Measurements from ENCODE around the gene BEAN1. TPM values are rescaled to one million over a fixed set of nuclear protein-coding genes. Genes with fewer than 3 reads are reported as not detected.
A peak's percentile ranks its signal among the peaks of the same experiment; 100 is the strongest.

Gene BEAN1
- total RNA-seq, 1 experiment from 2014 or later: 0.37 TPM

GRCh38 chr16:66471716-66472393 is 44.8 kb downstream of the BEAN1 start:
- no peak for TF ChIP-seq EZH2 (IDR thresholded peaks at IDR 0.05; ENCODE audit: low read depth)
- no peak for TF ChIP-seq CTCF (conservative IDR thresholded peaks at IDR 0.05)

GRCh38 chr16:66473051-66473571 is 46.0 kb downstream of the BEAN1 start:
- Histone ChIP-seq H3K4me2 (no peak overlapping the region), H3K4me1 (replicated peaks; ENCODE audit: insufficient read depth) (peaks cover 23% of the 10 kb centered on the region), H3K4me3 (no peak overlapping the region), H3K36me3 (ENCODE audit: low read depth) (no peaks in the 10 kb centered on the region), H3K79me2 (ENCODE audit: low read depth) (no peaks in the 10 kb centered on the region), H3K9me3 (ENCODE audit: insufficient read depth, low read depth) (no peaks in the 10 kb centered on the region), H3K27me3 (ENCODE audit: insufficient read depth, low read depth) (no peaks in the 10 kb centered on the region), H3K27ac (no peak overlapping the region), H4K20me1 (ENCODE audit: insufficient read depth) (no peaks in the 10 kb centered on the region), H3K9me2 (ENCODE audit: insufficient read depth) (no peaks in the 10 kb centered on the region), H3F3A (ENCODE audit: insufficient read depth, low read depth) (peaks cover 10% of the 10 kb centered on the region), H2AFZ (no peak overlapping the region)
- intact Hi-C loops (cut with micrococcal nuclease; ENCODE audit: unreplicated experiment): no loop called here
- POLR2A ChIA-PET (ENCODE audit: unreplicated experiment): no interaction called here
- CTCF ChIA-PET: interaction anchor here (0.6 to 1.2 kb wide), 2 partner anchors 48 to 66 kb away, joined by 3 to 8 read pairs; no protein-coding TSS in a partner anchor
- TF ChIP-seq CTCF (conservative IDR thresholded peaks at IDR 0.05) (no peak), EZH2 (IDR thresholded peaks at IDR 0.05; ENCODE audit: low read depth) (no peak)
- DNase-seq: no peak
- BruUV-seq (replicated peaks): no TSS peak

More at GRCh38 chr16:66471716-66472393, 44.8 kb downstream of the BEAN1 start:
- Histone ChIP-seq H2AFZ (no peak overlapping the region), H3K27me3 (ENCODE audit: insufficient read depth, low read depth) (no peaks in the 10 kb centered on the region), H3K27ac (no peak overlapping the region), H3K9me3 (ENCODE audit: insufficient read depth, low read depth) (no peaks in the 10 kb centered on the region), H3K4me1 (replicated peaks; ENCODE audit: insufficient read depth) (peaks cover 19% of the 10 kb centered on the region), H3K4me2 (no peak overlapping the region), H3F3A (ENCODE audit: insufficient read depth, low read depth) (peaks cover 10% of the 10 kb centered on the region), H3K4me3 (no peak overlapping the region), H4K20me1 (ENCODE audit: insufficient read depth) (no peaks in the 10 kb centered on the region), H3K9me2 (ENCODE audit: insufficient read depth) (no peaks in the 10 kb centered on the region), H3K36me3 (ENCODE audit: low read depth) (no peaks in the 10 kb centered on the region), H3K79me2 (ENCODE audit: low read depth) (no peaks in the 10 kb centered on the region)
- intact Hi-C loops (cut with micrococcal nuclease; ENCODE audit: unreplicated experiment): no loop called here
- no peak for DNase-seq
- POLR2A ChIA-PET (ENCODE audit: unreplicated experiment): no interaction called here
- CTCF ChIA-PET: no interaction called here
- BruUV-seq (replicated peaks): no TSS peak

DNA sequence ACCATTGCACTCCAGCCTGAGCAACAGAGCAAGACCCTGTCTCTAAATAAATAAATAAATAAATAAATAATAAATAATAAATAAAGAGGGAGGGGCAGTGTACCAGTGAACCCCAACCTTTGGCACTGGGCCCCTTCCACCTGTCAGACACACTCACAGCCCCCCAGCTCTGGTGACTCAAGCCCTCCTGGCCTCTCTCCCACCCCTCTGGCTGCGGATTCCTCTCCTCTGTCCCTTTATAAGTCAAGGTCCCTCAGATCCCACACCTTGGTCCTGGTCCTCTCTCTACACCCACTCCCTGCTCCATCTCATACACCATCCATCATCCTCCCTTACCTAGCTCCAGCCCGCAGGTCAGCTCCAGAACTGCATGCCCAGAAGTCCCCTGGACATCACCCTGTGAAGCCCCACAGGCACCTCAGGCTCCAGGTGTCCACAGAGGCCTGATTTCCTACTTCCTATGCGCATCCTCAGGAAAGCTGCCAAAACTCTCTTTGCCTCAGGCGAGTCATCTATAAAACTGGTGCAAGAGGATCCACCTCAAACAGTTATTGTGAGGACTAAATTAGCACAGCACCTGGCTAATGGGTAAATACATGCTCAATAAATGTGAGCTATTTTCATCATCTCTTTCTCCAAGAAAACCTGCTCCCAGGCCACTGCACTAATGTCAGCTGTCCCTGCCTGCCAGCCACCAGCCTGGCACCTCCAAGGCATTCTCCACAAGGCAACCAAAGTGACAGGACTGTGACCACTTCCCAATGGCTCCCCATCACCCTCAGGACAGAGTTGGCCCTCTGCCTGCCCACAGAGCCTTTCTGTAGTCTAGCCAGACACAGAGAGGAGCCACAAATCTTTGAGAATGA is 46.8 kb downstream of the BEAN1 start:
- no peaks in the 10 kb centered on the region for H3K27me3 ChIP-seq (ENCODE audit: insufficient read depth, low read depth)
- H3K4me1 ChIP-seq (replicated peaks; ENCODE audit: insufficient read depth): peaks cover 31% of the 10 kb centered on the region
- H3F3A ChIP-seq (ENCODE audit: insufficient read depth, low read depth): peaks cover 10% of the 10 kb centered on the region
- no peaks in the 10 kb centered on the region for H3K9me3 ChIP-seq (ENCODE audit: insufficient read depth, low read depth)
- H3K79me2 ChIP-seq (ENCODE audit: low read depth): no peaks in the 10 kb centered on the region
- peak in 1 of 2 experiments; percentile 56 for DNase-seq
- CTCF ChIA-PET: interaction anchor here (0.6 to 1.2 kb wide), 2 partner anchors 49 to 67 kb away, joined by 3 to 8 read pairs; no protein-coding TSS in a partner anchor
- POLR2A ChIA-PET (ENCODE audit: unreplicated experiment): no interaction called here
- H3K36me3 ChIP-seq (ENCODE audit: low read depth): no peaks in the 10 kb centered on the region
- no peak overlapping the region for H3K27ac ChIP-seq
- BruUV-seq (replicated peaks): no TSS peak
- no peak overlapping the region for H3K4me3 ChIP-seq
- no peaks in the 10 kb centered on the region for H3K9me2 ChIP-seq (ENCODE audit: insufficient read depth)
- peak overlapping the region; percentile 44; the same call in 1 of the 2 replicates for H3K4me2 ChIP-seq
- no peak overlapping the region for H2AFZ ChIP-seq
- no peak for TF ChIP-seq CTCF (conservative IDR thresholded peaks at IDR 0.05)
- TF ChIP-seq EZH2 (IDR thresholded peaks at IDR 0.05; ENCODE audit: low read depth): no peak
- intact Hi-C loops (cut with micrococcal nuclease; ENCODE audit: unreplicated experiment): no loop called here
- H4K20me1 ChIP-seq (ENCODE audit: insufficient read depth): no peaks in the 10 kb centered on the region

All from PC-9 (cell line).